ENCODE data around the gene GRID2. TPM values are rescaled to one million over a fixed set of nuclear protein-coding genes. Genes with fewer than 3 reads are reported as not detected.

GRID2 gene
- total RNA-seq, 1 experiment from 2014 or later = 2.2 TPM

DNA sequence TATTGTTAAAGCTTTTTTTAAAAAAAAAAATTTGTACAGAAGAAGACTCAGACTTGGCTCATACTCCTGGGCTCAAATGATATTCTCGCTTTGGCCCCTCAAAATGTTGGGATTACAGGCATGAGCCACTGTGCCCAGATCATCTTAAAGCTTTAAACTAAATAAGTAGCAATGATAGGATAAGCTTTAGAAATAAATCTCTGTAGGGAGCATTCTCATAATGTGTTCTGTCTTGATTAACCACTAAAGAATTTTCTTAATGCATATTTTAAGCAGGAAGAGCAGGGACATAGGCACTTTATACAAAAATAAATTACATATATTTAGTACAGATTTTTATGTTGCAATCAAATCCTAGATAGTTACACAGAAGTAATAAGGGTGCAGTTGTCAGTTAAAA, 667.2 kb downstream of the GRID2 start:
- H3K27me3 ChIP-seq (ENCODE audit: low read length) = no peaks in the 10 kb centered on the region
- no peak overlapping the region for H3K4me2 ChIP-seq (ENCODE audit: low read length)
- TF ChIP-seq, protein P1, sequence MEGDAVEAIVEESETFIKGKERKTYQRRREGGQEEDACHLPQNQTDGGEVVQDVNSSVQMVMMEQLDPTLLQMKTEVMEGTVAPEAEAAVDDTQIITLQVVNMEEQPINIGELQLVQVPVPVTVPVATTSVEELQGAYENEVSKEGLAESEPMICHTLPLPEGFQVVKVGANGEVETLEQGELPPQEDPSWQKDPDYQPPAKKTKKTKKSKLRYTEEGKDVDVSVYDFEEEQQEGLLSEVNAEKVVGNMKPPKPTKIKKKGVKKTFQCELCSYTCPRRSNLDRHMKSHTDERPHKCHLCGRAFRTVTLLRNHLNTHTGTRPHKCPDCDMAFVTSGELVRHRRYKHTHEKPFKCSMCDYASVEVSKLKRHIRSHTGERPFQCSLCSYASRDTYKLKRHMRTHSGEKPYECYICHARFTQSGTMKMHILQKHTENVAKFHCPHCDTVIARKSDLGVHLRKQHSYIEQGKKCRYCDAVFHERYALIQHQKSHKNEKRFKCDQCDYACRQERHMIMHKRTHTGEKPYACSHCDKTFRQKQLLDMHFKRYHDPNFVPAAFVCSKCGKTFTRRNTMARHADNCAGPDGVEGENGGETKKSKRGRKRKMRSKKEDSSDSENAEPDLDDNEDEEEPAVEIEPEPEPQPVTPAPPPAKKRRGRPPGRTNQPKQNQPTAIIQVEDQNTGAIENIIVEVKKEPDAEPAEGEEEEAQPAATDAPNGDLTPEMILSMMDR (conservative IDR thresholded peaks at IDR 0.05; ENCODE audit: low read depth, low read length) = no peak
- TF ChIP-seq EZH2 (IDR thresholded peaks at IDR 0.05; ENCODE audit: low read length, unreplicated experiment) (no peak), EZH2phosphoT487 (IDR thresholded peaks at IDR 0.05; ENCODE audit: borderline replicate concordance, low read length) (no peak)
- H3K36me3 ChIP-seq (ENCODE audit: low read depth, low read length) = no peaks in the 10 kb centered on the region
- H3K4me1 ChIP-seq (ENCODE audit: insufficient read depth, low read length) = peaks cover 27% of the 10 kb centered on the region
- H3K9me3 ChIP-seq (ENCODE audit: low read length) = no peaks in the 10 kb centered on the region
- intact Hi-C loops (cut with micrococcal nuclease) = no loop called here
- ATAC-seq (no peak), DNase-seq (no peak)
- no peak overlapping the region for H2AFZ ChIP-seq (ENCODE audit: low read length)
- ChIA-PET POLR2A (ENCODE audit: unreplicated experiment) (no interaction called here), CTCF (no interaction called here)
- no TSS peak for BruUV-seq (replicated peaks)
- no peak overlapping the region for H3K27ac ChIP-seq (ENCODE audit: low read length)
- H3K4me3 ChIP-seq (ENCODE audit: low read length) = no peak overlapping the region
- H3K9ac ChIP-seq (ENCODE audit: low read length) = no peak overlapping the region
- H4K20me1 ChIP-seq (ENCODE audit: low read length) = no peaks in the 10 kb centered on the region
- no peaks in the 10 kb centered on the region for H3F3A ChIP-seq (ENCODE audit: low read length, unreplicated experiment)
- H3K79me2 ChIP-seq (ENCODE audit: low read length) = no peaks in the 10 kb centered on the region
- H3K9me2 ChIP-seq (replicated peaks; ENCODE audit: low read length) = no peaks in the 10 kb centered on the region

DNA sequence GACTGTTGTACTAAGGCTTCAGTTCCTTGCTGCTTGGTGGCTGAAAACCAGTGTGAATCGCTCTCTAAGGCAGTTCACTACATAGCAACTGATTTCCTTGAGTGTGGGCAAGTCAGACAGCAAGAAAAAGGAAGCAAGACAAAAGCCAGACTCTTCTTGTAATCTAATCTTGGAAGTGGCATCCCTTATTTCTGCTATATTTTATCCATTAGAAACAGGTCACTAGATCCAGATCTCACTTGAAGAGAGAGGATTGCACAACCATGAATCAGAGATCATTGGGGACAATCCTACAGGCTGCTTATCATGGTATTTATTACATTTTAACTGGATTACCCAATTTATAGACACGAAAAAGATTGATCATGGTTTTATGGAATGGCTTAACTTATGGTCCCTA, 684.5 kb downstream of the GRID2 start:
- POLR2A ChIA-PET (ENCODE audit: unreplicated experiment) = interaction anchor here (0.7 kb wide), 1 partner anchor 220 kb away, joined by 5 read pairs; no protein-coding TSS in a partner anchor
- Histone ChIP-seq H3K36me3 (ENCODE audit: low read depth, low read length) (no peaks in the 10 kb centered on the region), H3F3A (ENCODE audit: low read length, unreplicated experiment) (no peaks in the 10 kb centered on the region), H3K79me2 (ENCODE audit: low read length) (no peaks in the 10 kb centered on the region), H3K4me3 (ENCODE audit: low read length) (no peak overlapping the region), H3K4me2 (ENCODE audit: low read length) (no peak overlapping the region), H2AFZ (ENCODE audit: low read length) (no peak overlapping the region), H3K27me3 (ENCODE audit: low read length) (no peaks in the 10 kb centered on the region), H3K9me3 (ENCODE audit: low read length) (no peaks in the 10 kb centered on the region), H3K9ac (ENCODE audit: low read length) (no peak overlapping the region), H4K20me1 (ENCODE audit: low read length) (no peaks in the 10 kb centered on the region), H3K9me2 (replicated peaks; ENCODE audit: low read length) (no peaks in the 10 kb centered on the region), H3K27ac (ENCODE audit: low read length) (no peak overlapping the region), H3K4me1 (ENCODE audit: insufficient read depth, low read length) (peaks cover 10% of the 10 kb centered on the region; the same call in 1 of the 2 replicates)
- TF ChIP-seq, protein P1 (conservative IDR thresholded peaks at IDR 0.05; ENCODE audit: low read depth, low read length) = no peak
- TF ChIP-seq EZH2phosphoT487 (IDR thresholded peaks at IDR 0.05; ENCODE audit: borderline replicate concordance, low read length) = no peak
- TF ChIP-seq EZH2 (IDR thresholded peaks at IDR 0.05; ENCODE audit: low read length, unreplicated experiment) = no peak
- DNase-seq = no peak
- CTCF ChIA-PET = no interaction called here
- intact Hi-C loops (cut with micrococcal nuclease) = no loop called here
- ATAC-seq = no peak
- BruUV-seq (replicated peaks) = no TSS peak

DNA sequence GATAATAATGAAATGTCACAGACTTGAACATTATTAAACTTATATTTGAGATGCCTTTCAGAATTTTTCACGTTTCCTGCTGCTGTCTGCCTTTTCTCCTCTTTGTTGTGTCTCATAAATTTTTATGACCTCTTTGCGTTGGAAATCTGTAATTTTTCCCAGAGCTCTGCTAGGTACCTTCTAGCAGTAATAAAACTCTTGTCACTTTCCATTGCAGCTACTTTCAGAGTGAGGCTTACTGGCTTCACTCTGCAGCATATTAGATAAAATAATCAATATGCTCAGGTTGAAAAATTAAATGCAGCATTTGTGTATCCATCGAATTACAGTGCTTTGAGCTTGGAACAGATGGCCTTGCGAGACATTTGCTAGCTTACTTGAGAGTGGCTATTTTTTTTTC, 689.0 kb downstream of the GRID2 start:
- Histone ChIP-seq H3F3A (ENCODE audit: low read length, unreplicated experiment) (no peaks in the 10 kb centered on the region), H3K9ac (ENCODE audit: low read length) (no peak overlapping the region), H3K27ac (ENCODE audit: low read length) (no peak overlapping the region), H2AFZ (ENCODE audit: low read length) (no peak overlapping the region), H4K20me1 (ENCODE audit: low read length) (no peaks in the 10 kb centered on the region), H3K9me3 (ENCODE audit: low read length) (no peaks in the 10 kb centered on the region), H3K4me2 (ENCODE audit: low read length) (no peak overlapping the region), H3K9me2 (replicated peaks; ENCODE audit: low read length) (no peaks in the 10 kb centered on the region), H3K4me3 (ENCODE audit: low read length) (no peak overlapping the region), H3K79me2 (ENCODE audit: low read length) (no peaks in the 10 kb centered on the region), H3K36me3 (ENCODE audit: low read depth, low read length) (no peaks in the 10 kb centered on the region), H3K4me1 (ENCODE audit: insufficient read depth, low read length) (peaks cover 10% of the 10 kb centered on the region; the same call in 1 of the 2 replicates), H3K27me3 (ENCODE audit: low read length) (no peaks in the 10 kb centered on the region)
- intact Hi-C loops (cut with micrococcal nuclease) = no loop called here
- ATAC-seq (no peak), DNase-seq (no peak)
- BruUV-seq (replicated peaks) = no TSS peak
- CTCF ChIA-PET = no interaction called here
- TF ChIP-seq, protein P1 (conservative IDR thresholded peaks at IDR 0.05; ENCODE audit: low read depth, low read length) = no peak
- TF ChIP-seq EZH2 (IDR thresholded peaks at IDR 0.05; ENCODE audit: low read length, unreplicated experiment) = no peak
- no peak for TF ChIP-seq EZH2phosphoT487 (IDR thresholded peaks at IDR 0.05; ENCODE audit: borderline replicate concordance, low read length)
- POLR2A ChIA-PET (ENCODE audit: unreplicated experiment) = no interaction called here
